Transverse colon (tissue), 4 donors: ENCODE data around the gene ISX.

Experiments
- CTCF ChIP-seq, 5 experiments: fragments of 200-600 bp in 3 of 5; fragments of 450-650 bp in 2 of 5; sonication (generic) in 3 of 5; IDR thresholded peaks; 1 replicate in 2 of 5; 2 replicates in 3 of 5; pipeline ENCODE4 v1.5.1; 2016 to 2017; ENCODE audit warnings: antibody characterized with exemption in 5 of 5, inconsistent platforms in 3 of 5, mild to moderate bottlenecking in 2 of 5, moderate library complexity in 1 of 5
- EP300 ChIP-seq: sonication (generic); formaldehyde crosslinking; IDR thresholded peaks from one replicate; pipeline ENCODE4 v1.6.1; 2017; ENCODE audit warnings: antibody characterized with exemption, low read depth
- POLR2A ChIP-seq: fragments of 450-650 bp; IDR thresholded peaks from one replicate; pipeline ENCODE4 v1.6.1; 2016; ENCODE audit warnings: antibody characterized with exemption, mild to moderate bottlenecking, moderate library complexity
- POLR2AphosphoS5 ChIP-seq, 3 donors: sonication (generic); formaldehyde crosslinking; IDR thresholded peaks; one replicate each; pipeline ENCODE4 v1.6.1; 2016; ENCODE audit warnings: antibody characterized with exemption in 3 of 3

GRCh38 chr22:35022291-35022690, 43.7 kb upstream of the ISX start:
- TF ChIP-seq CTCF (IDR thresholded peaks at IDR 0.05) (no peak), POLR2AphosphoS5 (IDR thresholded peaks at IDR 0.05) (no peak), POLR2A (no peak), EP300 (no peak)
